AG08395 (cell line): ENCODE measurements around the gene DPH2.

ENCODE experiments used
- DNase-seq: peaks from one replicate; pipeline ENCODE4 v3.0.0; 2012; ENCODE audit warnings: mixed read lengths, low spot score

DPH2 gene

GRCh38 chr1:44000122-44000665 is 30.4 kb downstream of the DPH2 start:
- no peak for DNase-seq

- no peak for DNase-seq
Observed at GRCh38 chr1:44002165-44002564, 32.4 kb downstream of the DPH2 start.

- DNase-seq: no peak
Observed at GRCh38 chr1:44002606-44003157, 32.9 kb downstream of the DPH2 start.

- no peak for DNase-seq
Observed at GRCh38 chr1:44008259-44008658, 38.4 kb downstream of the DPH2 start.

GRCh38 chr1:44010935-44011471 is 41.2 kb downstream of the DPH2 start:
- no peak for DNase-seq

- DNase-seq: no peak
Observed at GRCh38 chr1:44012404-44012803, 42.6 kb downstream of the DPH2 start.

- no peak for DNase-seq
Observed at GRCh38 chr1:44012941-44013609, 43.3 kb downstream of the DPH2 start.

- DNase-seq: no peak
Observed at GRCh38 chr1:44013949-44014348, 44.1 kb downstream of the DPH2 start.

GRCh38 chr1:44014365-44015104 is 44.7 kb downstream of the DPH2 start:
- no peak for DNase-seq

GRCh38 chr1:44015206-44015605 is 45.4 kb downstream of the DPH2 start:
- DNase-seq: no peak

- no peak for DNase-seq
Observed at GRCh38 chr1:44016041-44016889, 46.5 kb downstream of the DPH2 start.

GRCh38 chr1:44016890-44017400 is 47.1 kb downstream of the DPH2 start:
- DNase-seq: no peak

- DNase-seq: no peak
Observed at GRCh38 chr1:44019466-44019948, 49.7 kb downstream of the DPH2 start.

GRCh38 chr1:44020464-44020863 is 50.7 kb downstream of the DPH2 start:
- DNase-seq: no peak

- DNase-seq: no peak
Observed at GRCh38 chr1:44021156-44021555, 51.3 kb downstream of the DPH2 start.

- DNase-seq: no peak
Observed at GRCh38 chr1:44021581-44022321, 51.9 kb downstream of the DPH2 start.
